ENCODE results near the gene CABP1. TPM values are rescaled to one million over a fixed set of nuclear protein-coding genes. Genes with fewer than 3 reads are reported as not detected.

The CABP1 gene
- total and polyA plus RNA-seq, 9 of the 15 experiments (the other 6 are each of a cell fraction or from before 2014, with no cell fraction given) = not detected

- intact Hi-C loops (cut with micrococcal nuclease) (loop anchor here (5.0 to 10.0 kb wide), 3 partner anchors 211 to 326 kb away; partner anchors contain the start of genes COX6A1 and PLA2G1B), in situ Hi-C loops (cut with MboI) (no loop called here)
- H3K79me2 ChIP-seq (ENCODE audit: control insufficient read depth, insufficient read depth, low read length) = no peaks in the 10 kb centered on the region
- WGBS (ENCODE audit: insufficient coverage, low coverage, missing lambda C conversion rate) = 0% methylated on average over 6 of the region's 6 CpGs
- CTCF ChIA-PET (ENCODE audit: low intra/inter-chr PET ratio) = interaction anchor here (1.1 to 2.0 kb wide), 3 partner anchors 62 to 326 kb away, joined by 3 to 19 read pairs (median 9); no protein-coding TSS in a partner anchor
- H4K20me1 ChIP-seq (replicated peaks; ENCODE audit: control insufficient read depth, insufficient read depth, low read length) = no peaks in the 10 kb centered on the region; the same call in none of the 2 replicates
- H2AFZ ChIP-seq (ENCODE audit: low read depth, low read length) = no peak overlapping the region
- DNase-seq (ENCODE audit: extremely low read depth in 1 of 4, low spot score in 3 of 4) (no peak), ATAC-seq (no peak), FAIRE-seq (no peak)
- H3K27ac ChIP-seq (ENCODE audit: extremely low read depth, low read depth, low read length) = no peak overlapping the region
- H3K27me3 ChIP-seq (ENCODE audit: control insufficient read depth in 2 of 2, insufficient read depth in 2 of 2, low read length in 2 of 2) = peaks cover 38 to 39% of the 10 kb centered on the region in 2 experiments
- no peak overlapping the region for H3K4me2 ChIP-seq (ENCODE audit: insufficient read depth, low read length)
- BruUV-seq (replicated peaks) = no TSS peak
- H3K36me3 ChIP-seq (ENCODE audit: control insufficient read depth, insufficient read depth, low read length) = no peaks in the 10 kb centered on the region
- H3K9ac ChIP-seq (ENCODE audit: insufficient read depth in 1 of 2, low read depth in 2 of 2, low read length in 2 of 2) = no peak overlapping the region
- H3K4me3 ChIP-seq = no peak overlapping the region
- POLR2A ChIA-PET = interaction anchor here (0.6 kb wide), 1 partner anchor 354 kb away, joined by 3 read pairs; no protein-coding TSS in a partner anchor
- no peaks in the 10 kb centered on the region for H3K9me1 ChIP-seq (ENCODE audit: control insufficient read depth, insufficient read depth, low read length)
- no peaks in the 10 kb centered on the region for H3K9me3 ChIP-seq (replicated peaks; ENCODE audit: control insufficient read depth, insufficient read depth, low read depth, low read length)
- H3K4me1 ChIP-seq (replicated peaks in 1 of 2; ENCODE audit: control insufficient read depth in 2 of 2, insufficient read depth in 2 of 2, low read length in 2 of 2) = peaks cover 3 to 12% of the 10 kb centered on the region in 2 experiments; a peak in 2 of 5 replicates
- TF ChIP-seq MBD2 (IDR thresholded peaks at IDR 0.05; ENCODE audit: borderline replicate concordance, low read depth) (no peak), BACH1 (tag; IDR thresholded peaks at IDR 0.05) (no peak), SREBF2 (CRISPR knock-in tag; IDR thresholded peaks at IDR 0.05) (no peak), ZNF561 (CRISPR knock-in tag; conservative IDR thresholded peaks at IDR 0.05) (no peak), ZNF584 (CRISPR knock-in tag; IDR thresholded peaks at IDR 0.05; ENCODE audit: low read depth) (no peak), MAFK (IDR thresholded peaks at IDR 0.05; ENCODE audit: low read length) (no peak), ELF2 (CRISPR knock-in tag; IDR thresholded peaks at IDR 0.05) (no peak), ZNF511 (CRISPR knock-in tag; IDR thresholded peaks at IDR 0.05) (no peak), MXD1 (CRISPR knock-in tag; IDR thresholded peaks at IDR 0.05; ENCODE audit: borderline replicate concordance, poor library complexity, severe bottlenecking) (no peak), HNRNPK (IDR thresholded peaks at IDR 0.05; ENCODE audit: low read depth, low read length, poor library complexity, severe bottlenecking) (no peak), BCL6 (CRISPR knock-in tag; IDR thresholded peaks at IDR 0.05) (no peak), TAF15 (IDR thresholded peaks at IDR 0.05; ENCODE audit: low read depth, low read length) (no peak), GTF2B (IDR thresholded peaks at IDR 0.05; ENCODE audit: extremely low read depth, insufficient read length) (no peak), ARID3A (IDR thresholded peaks at IDR 0.05; ENCODE audit: borderline replicate concordance, low read depth, low read length) (no peak)
These were observed 5.6 kb downstream of the CABP1 start for GRCh38 chr12:120646044-120646443.
